ENCODE results near the gene EIPR1. TPM values are rescaled to one million over a fixed set of nuclear protein-coding genes. Genes with fewer than 3 reads are reported as not detected.

Gene EIPR1
- total RNA-seq, 1 experiment from 2014 or later = 40.4 TPM

DNA sequence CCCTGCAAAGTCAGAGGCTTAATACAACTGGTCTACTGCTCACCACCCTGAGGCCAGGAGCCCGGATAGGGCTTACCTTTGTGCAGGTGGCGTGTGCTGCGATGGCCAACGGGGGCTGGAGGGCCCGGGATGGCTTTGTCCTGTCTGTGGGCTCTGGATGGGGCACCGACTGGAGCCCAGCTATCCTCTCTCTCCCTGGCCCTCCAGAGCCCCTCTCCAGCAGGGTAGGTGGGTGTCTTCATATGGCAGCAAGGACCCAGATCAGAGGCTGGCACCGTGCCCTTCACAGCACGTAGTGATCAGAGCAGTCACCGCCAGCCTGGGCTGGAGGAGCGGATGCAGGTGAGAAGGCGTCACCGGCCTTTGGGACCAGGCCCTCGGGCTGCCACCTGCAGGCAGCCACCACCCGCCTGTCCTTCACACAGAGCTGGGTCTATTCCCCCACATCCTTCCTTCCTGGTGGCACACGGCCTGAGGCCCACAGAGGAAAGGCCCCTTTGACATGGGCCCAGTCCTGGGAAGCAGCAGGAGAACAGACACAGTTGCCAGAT lies 232.1 kb downstream of the EIPR1 start:
- Histone ChIP-seq H3K79me2 (ENCODE audit: low read length) (no peaks in the 10 kb centered on the region), H3K27me3 (ENCODE audit: low read length) (no peaks in the 10 kb centered on the region), H3K9me2 (replicated peaks; ENCODE audit: insufficient read depth, low read length) (no peaks in the 10 kb centered on the region), H3K36me3 (ENCODE audit: insufficient read depth, low read length) (no peaks in the 10 kb centered on the region), H3K9ac (ENCODE audit: low read length) (no peak overlapping the region), H3K4me3 (ENCODE audit: low read length) (no peak overlapping the region), H3K9me3 (ENCODE audit: low read length) (no peaks in the 10 kb centered on the region), H3K4me1 (ENCODE audit: low read length) (peaks cover 9% of the 10 kb centered on the region), H3K4me2 (ENCODE audit: low read depth, low read length, poor library complexity, severe bottlenecking) (no peak overlapping the region), H2AFZ (ENCODE audit: low read length) (no peak overlapping the region), H3K27ac (ENCODE audit: low read length) (no peak overlapping the region), H4K20me1 (ENCODE audit: insufficient read depth, low read depth, low read length) (no peaks in the 10 kb centered on the region)
- DNase-seq = no peak

DNA sequence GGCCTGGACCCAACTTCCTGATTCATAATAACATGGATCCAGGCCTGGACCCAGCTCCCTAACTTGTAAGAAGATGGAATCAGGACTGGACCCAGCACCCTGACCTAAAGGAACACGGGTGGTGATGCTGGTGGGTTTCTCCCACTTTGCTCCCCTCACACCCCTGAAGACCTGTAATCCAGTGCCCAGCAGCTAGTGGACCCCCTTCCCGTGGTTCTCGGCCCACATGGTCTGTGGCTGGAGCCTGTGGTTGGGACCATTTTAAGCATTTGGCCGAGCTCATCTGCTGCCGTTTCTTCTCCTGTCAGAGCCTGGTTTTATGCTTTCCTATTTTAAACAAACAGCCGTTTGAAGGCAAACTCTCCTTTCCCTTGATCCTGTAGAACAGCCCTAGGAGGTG lies 232.8 kb downstream of the EIPR1 start:
- H3K36me3 ChIP-seq (ENCODE audit: insufficient read depth, low read length) = no peaks in the 10 kb centered on the region
- H3K27me3 ChIP-seq (ENCODE audit: low read length) = no peaks in the 10 kb centered on the region
- H3K79me2 ChIP-seq (ENCODE audit: low read length) = no peaks in the 10 kb centered on the region
- H3K9ac ChIP-seq (ENCODE audit: low read length) = no peak overlapping the region
- H2AFZ ChIP-seq (ENCODE audit: low read length) = no peak overlapping the region
- no peak overlapping the region for H3K27ac ChIP-seq (ENCODE audit: low read length)
- no peak overlapping the region for H3K4me2 ChIP-seq (ENCODE audit: low read depth, low read length, poor library complexity, severe bottlenecking)
- no peaks in the 10 kb centered on the region for H3K9me3 ChIP-seq (ENCODE audit: low read length)
- H4K20me1 ChIP-seq (ENCODE audit: insufficient read depth, low read depth, low read length) = no peaks in the 10 kb centered on the region
- peaks cover 9% of the 10 kb centered on the region for H3K4me1 ChIP-seq (ENCODE audit: low read length)
- no peaks in the 10 kb centered on the region for H3K9me2 ChIP-seq (replicated peaks; ENCODE audit: insufficient read depth, low read length)
- no peak for DNase-seq
- no peak overlapping the region for H3K4me3 ChIP-seq (ENCODE audit: low read length)

- no peaks in the 10 kb centered on the region for H3K9me3 ChIP-seq (ENCODE audit: low read length)
- H3K27me3 ChIP-seq (ENCODE audit: low read length) = no peaks in the 10 kb centered on the region
- no peak overlapping the region for H3K4me3 ChIP-seq (ENCODE audit: low read length)
- no peaks in the 10 kb centered on the region for H3K9me2 ChIP-seq (replicated peaks; ENCODE audit: insufficient read depth, low read length)
- no peaks in the 10 kb centered on the region for H4K20me1 ChIP-seq (ENCODE audit: insufficient read depth, low read depth, low read length)
- no peak overlapping the region for H3K27ac ChIP-seq (ENCODE audit: low read length)
- H3K79me2 ChIP-seq (ENCODE audit: low read length) = no peaks in the 10 kb centered on the region
- no peak overlapping the region for H3K4me2 ChIP-seq (ENCODE audit: low read depth, low read length, poor library complexity, severe bottlenecking)
- no peak for DNase-seq
- H2AFZ ChIP-seq (ENCODE audit: low read length) = no peak overlapping the region
- no peak overlapping the region for H3K9ac ChIP-seq (ENCODE audit: low read length)
- no peaks in the 10 kb centered on the region for H3K36me3 ChIP-seq (ENCODE audit: insufficient read depth, low read length)
- H3K4me1 ChIP-seq (ENCODE audit: low read length) = peaks cover 9% of the 10 kb centered on the region
Observed at GRCh38 chr2:3143602-3144001, 234.0 kb downstream of the EIPR1 start.

- no peaks in the 10 kb centered on the region for H3K9me3 ChIP-seq (ENCODE audit: low read length)
- no peak overlapping the region for H2AFZ ChIP-seq (ENCODE audit: low read length)
- DNase-seq = no peak
- H3K4me3 ChIP-seq (ENCODE audit: low read length) = no peak overlapping the region
- no peaks in the 10 kb centered on the region for H3K9me2 ChIP-seq (replicated peaks; ENCODE audit: insufficient read depth, low read length)
- H3K36me3 ChIP-seq (ENCODE audit: insufficient read depth, low read length) = no peaks in the 10 kb centered on the region
- H3K4me2 ChIP-seq (ENCODE audit: low read depth, low read length, poor library complexity, severe bottlenecking) = no peak overlapping the region
- no peaks in the 10 kb centered on the region for H4K20me1 ChIP-seq (ENCODE audit: insufficient read depth, low read depth, low read length)
- H3K4me1 ChIP-seq (ENCODE audit: low read length) = peaks cover 9% of the 10 kb centered on the region
- no peak overlapping the region for H3K27ac ChIP-seq (ENCODE audit: low read length)
- no peak overlapping the region for H3K9ac ChIP-seq (ENCODE audit: low read length)
- H3K27me3 ChIP-seq (ENCODE audit: low read length) = no peaks in the 10 kb centered on the region
- H3K79me2 ChIP-seq (ENCODE audit: low read length) = no peaks in the 10 kb centered on the region
Observed at GRCh38 chr2:3142961-3143571, 234.6 kb downstream of the EIPR1 start.

DNA sequence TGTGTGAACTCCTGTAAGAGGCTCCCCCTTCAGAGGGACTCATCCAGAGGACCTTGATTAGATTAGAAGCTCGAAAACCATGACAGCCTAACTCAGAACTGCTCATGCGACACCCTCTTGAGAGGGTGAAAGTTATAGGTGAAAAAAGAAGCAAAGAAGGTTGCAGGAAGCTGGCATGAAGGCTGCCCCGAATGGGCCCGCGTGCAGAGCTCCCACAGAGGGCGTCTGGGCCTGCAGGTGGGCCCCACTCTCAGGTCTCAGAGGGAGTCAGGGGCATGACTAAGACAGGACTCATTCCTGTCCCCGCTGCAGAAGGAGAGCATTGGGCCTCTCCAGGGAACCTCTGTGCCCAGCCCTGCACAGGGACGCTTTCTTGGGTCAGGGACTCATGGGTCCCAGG lies 235.4 kb downstream of the EIPR1 start:
- DNase-seq = no peak
- Histone ChIP-seq H3K9me3 (ENCODE audit: low read length) (no peaks in the 10 kb centered on the region), H3K4me2 (ENCODE audit: low read depth, low read length, poor library complexity, severe bottlenecking) (no peak overlapping the region), H3K4me3 (ENCODE audit: low read length) (no peak overlapping the region), H2AFZ (ENCODE audit: low read length) (no peak overlapping the region), H3K27ac (ENCODE audit: low read length) (no peak overlapping the region), H3K4me1 (ENCODE audit: low read length) (peaks cover 9% of the 10 kb centered on the region), H3K9me2 (replicated peaks; ENCODE audit: insufficient read depth, low read length) (no peaks in the 10 kb centered on the region), H3K36me3 (ENCODE audit: insufficient read depth, low read length) (no peaks in the 10 kb centered on the region), H3K9ac (ENCODE audit: low read length) (no peak overlapping the region), H3K27me3 (ENCODE audit: low read length) (no peaks in the 10 kb centered on the region), H3K79me2 (ENCODE audit: low read length) (no peaks in the 10 kb centered on the region), H4K20me1 (ENCODE audit: insufficient read depth, low read depth, low read length) (no peaks in the 10 kb centered on the region)

GRCh38 chr2:3141696-3142095 lies 235.9 kb downstream of the EIPR1 start:
- Histone ChIP-seq H3K27ac (ENCODE audit: low read length) (no peak overlapping the region), H3K9ac (ENCODE audit: low read length) (no peak overlapping the region), H3K4me2 (ENCODE audit: low read depth, low read length, poor library complexity, severe bottlenecking) (no peak overlapping the region)

DNA sequence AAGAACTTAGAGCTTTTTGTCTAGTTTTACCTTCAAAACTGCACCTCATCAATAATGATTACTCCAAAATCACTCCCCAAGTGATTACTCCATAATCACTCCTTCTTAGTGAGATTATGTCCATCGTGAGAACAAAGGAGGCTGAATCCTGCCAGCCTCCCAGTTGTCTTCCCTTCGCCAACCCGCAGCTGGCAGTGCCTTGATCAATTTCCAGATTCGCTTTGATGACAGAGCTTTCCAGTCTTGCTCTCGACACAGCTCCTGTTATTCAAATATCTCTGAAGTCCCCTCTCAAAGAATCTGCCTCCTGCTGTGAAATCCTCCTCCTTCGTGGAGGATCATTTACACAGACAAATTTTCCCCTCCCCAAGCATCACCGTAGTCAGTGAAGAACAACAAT lies 237.7 kb downstream of the EIPR1 start:
- Histone ChIP-seq H3K4me2 (ENCODE audit: low read depth, low read length, poor library complexity, severe bottlenecking) (no peak overlapping the region), H3K36me3 (ENCODE audit: insufficient read depth, low read length) (no peaks in the 10 kb centered on the region; the same call in 1 of the 2 replicates), H3K79me2 (ENCODE audit: low read length) (no peaks in the 10 kb centered on the region), H2AFZ (ENCODE audit: low read length) (no peak overlapping the region), H3K9ac (ENCODE audit: low read length) (no peak overlapping the region), H3K27me3 (ENCODE audit: low read length) (no peaks in the 10 kb centered on the region), H4K20me1 (ENCODE audit: insufficient read depth, low read depth, low read length) (no peaks in the 10 kb centered on the region), H3K9me3 (ENCODE audit: low read length) (no peaks in the 10 kb centered on the region), H3K27ac (ENCODE audit: low read length) (no peak overlapping the region), H3K4me3 (ENCODE audit: low read length) (no peak overlapping the region), H3K9me2 (replicated peaks; ENCODE audit: insufficient read depth, low read length) (no peaks in the 10 kb centered on the region), H3K4me1 (ENCODE audit: low read length) (peaks cover 9% of the 10 kb centered on the region)
- DNase-seq = no peak

More at GRCh38 chr2:3141696-3142095, 235.9 kb downstream of the EIPR1 start:
- H3K79me2 ChIP-seq (ENCODE audit: low read length) = no peaks in the 10 kb centered on the region
- peaks cover 9% of the 10 kb centered on the region for H3K4me1 ChIP-seq (ENCODE audit: low read length)
- H3K27me3 ChIP-seq (ENCODE audit: low read length) = no peaks in the 10 kb centered on the region
- no peaks in the 10 kb centered on the region for H3K9me3 ChIP-seq (ENCODE audit: low read length)
- no peaks in the 10 kb centered on the region for H3K9me2 ChIP-seq (replicated peaks; ENCODE audit: insufficient read depth, low read length)
- H3K4me3 ChIP-seq (ENCODE audit: low read length) = no peak overlapping the region
- no peaks in the 10 kb centered on the region for H3K36me3 ChIP-seq (ENCODE audit: insufficient read depth, low read length)
- no peak for DNase-seq
- H4K20me1 ChIP-seq (ENCODE audit: insufficient read depth, low read depth, low read length) = no peaks in the 10 kb centered on the region
- H2AFZ ChIP-seq (ENCODE audit: low read length) = no peak overlapping the region
